GM19372 (cell line): ENCODE data around the gene LRP4.

Experiments
- ATAC-seq: cut with Tn5 transposase; IDR thresholded peaks from one replicate; pipeline ENCODE4 v1.9.1; 2021; ENCODE audit warnings: mild to moderate bottlenecking, low read depth, moderate library complexity; ENCODE audit not compliant: unreplicated experiment

Gene LRP4

GRCh38 chr11:46896719-46897406 lies 21.5 kb downstream of the LRP4 start:
- no peak for ATAC-seq

- no peak for ATAC-seq
Measured at GRCh38 chr11:46895821-46896220, 22.5 kb downstream of the LRP4 start.

GRCh38 chr11:46894961-46895360 lies 23.4 kb downstream of the LRP4 start:
- ATAC-seq = no peak

GRCh38 chr11:46894506-46894905 lies 23.8 kb downstream of the LRP4 start:
- no peak for ATAC-seq

GRCh38 chr11:46892838-46893237 lies 25.5 kb downstream of the LRP4 start:
- no peak for ATAC-seq

- no peak for ATAC-seq
Measured at GRCh38 chr11:46892109-46892508, 26.2 kb downstream of the LRP4 start.

GRCh38 chr11:46890665-46891064 lies 27.7 kb downstream of the LRP4 start:
- no peak for ATAC-seq

- no peak for ATAC-seq
Measured at GRCh38 chr11:46889689-46890475, 28.5 kb downstream of the LRP4 start.

- ATAC-seq = no peak
Measured at GRCh38 chr11:46889251-46889650, 29.1 kb downstream of the LRP4 start.

- ATAC-seq = no peak
Measured at GRCh38 chr11:46888636-46889035, 29.7 kb downstream of the LRP4 start.

- ATAC-seq = no peak
Measured at GRCh38 chr11:46886211-46886610, 32.1 kb downstream of the LRP4 start.

- ATAC-seq = no peak
Measured at GRCh38 chr11:46879056-46879585, 39.2 kb downstream of the LRP4 start.

GRCh38 chr11:46877580-46877979 lies 40.8 kb downstream of the LRP4 start:
- ATAC-seq = no peak

GRCh38 chr11:46876471-46876870 lies 41.9 kb downstream of the LRP4 start:
- ATAC-seq = no peak

- no peak for ATAC-seq
Measured at GRCh38 chr11:46874586-46874985, 43.8 kb downstream of the LRP4 start.

- ATAC-seq = no peak
Measured at GRCh38 chr11:46868912-46869311, 49.4 kb downstream of the LRP4 start.

GRCh38 chr11:46865340-46865739 lies 53.0 kb downstream of the LRP4 start:
- no peak for ATAC-seq

- no peak for ATAC-seq
Measured at GRCh38 chr11:46860218-46860617, 58.1 kb downstream of the LRP4 start.

- no peak for ATAC-seq
Measured at GRCh38 chr11:46858920-46859546, 59.3 kb downstream of the LRP4 start.

GRCh38 chr11:46857666-46858065 lies 60.7 kb downstream of the LRP4 start:
- no peak for ATAC-seq

- ATAC-seq = no peak
Measured at GRCh38 chr11:46856605-46857343, 61.6 kb downstream of the LRP4 start.
